Heart left ventricle (tissue), 16 donors: Measurements from ENCODE around the gene ZFAND2B. TPM values are rescaled to one million over a fixed set of nuclear protein-coding genes. Genes with fewer than 3 reads are reported as not detected.

Experiments used
- ATAC-seq, 4 donors: fragments of 200-7000 bp; cut with Tn5 transposase; one replicate each; pipeline ENCODE4 v1.9.1; 2020 to 2022; ENCODE audit warnings: moderate library complexity in 4 of 4, mild to moderate bottlenecking in 3 of 4, moderate number of reproducible peaks in 1 of 4
- DNase-seq, 5 donors: peaks; one replicate each; pipeline ENCODE4 v3.0.0-alpha.2; 2020
- H3K27ac ChIP-seq, 12 donors: fragments of 200-600 bp; sonication (generic) in 4 of 12; one replicate each; pipeline versions ENCODE4 v1.5.0 to v1.8.0; 2016 to 2022; ENCODE audit warnings: mild to moderate bottlenecking in 2 of 12
- H3K27me3 ChIP-seq, 9 donors: fragments of 200-600 bp; sonication (generic) in 2 of 9; one replicate each; pipeline versions ENCODE4 v1.5.1 to v1.8.0; 2016 to 2022; ENCODE audit warnings: mild to moderate bottlenecking in 3 of 9
- H3K36me3 ChIP-seq, 9 donors: fragments of 200-600 bp; sonication (generic) in 2 of 9; one replicate each; pipeline versions ENCODE4 v1.5.0 to v1.8.0; 2018 to 2022; ENCODE audit warnings: mild to moderate bottlenecking in 2 of 9
- H3K4me1 ChIP-seq, 12 donors: fragments of 200-600 bp; sonication (generic) in 4 of 12; one replicate each; pipeline versions ENCODE4 v1.5.0 to v1.8.0; 2016 to 2022; ENCODE audit warnings: mild to moderate bottlenecking in 3 of 12
- H3K4me3 ChIP-seq, 12 donors: fragments of 200-600 bp; sonication (generic) in 4 of 12; one replicate each; pipeline versions ENCODE4 v1.5.0 to v1.8.0; 2017 to 2022; ENCODE audit warnings: mild to moderate bottlenecking in 9 of 12, moderate library complexity in 4 of 12
- H3K9me3 ChIP-seq, 12 donors: fragments of 200-600 bp; sonication (generic) in 4 of 12; one replicate each; pipeline versions ENCODE4 v1.5.0 to v1.8.0; 2016 to 2022; ENCODE audit warnings: mild to moderate bottlenecking in 1 of 12
- CTCF ChIP-seq, 12 donors: fragments of 200-600 bp; sonication (generic) in 4 of 12; IDR thresholded peaks; one replicate each; pipeline versions ENCODE4 v1.5.0 to v1.8.0; 2018 to 2022; ENCODE audit warnings: antibody characterized with exemption in 12 of 12, mild to moderate bottlenecking in 5 of 12
- POLR2A ChIP-seq, 2 donors: fragments of 450-650 bp; IDR thresholded peaks; one replicate each; pipeline ENCODE4 v1.6.1; 2017; ENCODE audit warnings: antibody characterized with exemption in 2 of 2, mild to moderate bottlenecking in 2 of 2, moderate library complexity in 2 of 2
- WGBS, 4 donors: extraction: QIAGEN DNeasy Blood & Tissue Kit in 2 of 4; methylation state at CpG; one replicate each; pipeline versions ENCODE4 v1.1.5 to v1.1.7; 2013 to 2018; 5-methylcytosine and 5-hydroxymethylcytosine counted together
- intact Hi-C, 10 donors: fragments of 100-400 bp; cut with DNase I; formaldehyde crosslinking; loops; one replicate each; pipeline versions ENCODE4 v1.11.1 to v1.14.2; 2022
- polyA plus RNA-seq, 2 donors: library from polyadenylated mRNA; stranded (reverse); fragments of 200-250 nt; gene quantifications; one replicate each; pipeline ENCODE4 v1.2.3, GENCODE V29; 2013
- total RNA-seq, 9 donors: library from RNA; depleted of rRNA in 2 of 9; stranded (reverse); fragments of >200 nt in 2 of 9; fragmentation: NEBNext Ultra II Directional in 3 of 9; extraction: Animal tissue kit (Norgen Biotek cat#: 25700) in 3 of 9; gene quantifications; one replicate each; pipeline versions ENCODE4 v1.1.0 to v1.2.4, GENCODE V29; 2016 to 2023
- donor health status: ischemic (EF 13 %, LVEDD 7.1; RV severe dilation, severe dysfunction).
- donor health status: healthy with polysubstance abuse.
- donor health status: DM: no; HTN: yes; CAD: no.
- donor health status: DM: no; HTN: no; CAD: no.
- donor health status: ischemic (EF 25% LVEDD 6.9; RV normal size, moderate dysfunction).
- donor health status: ischemic (EF 25% LVEDD 5.7; RV mildly dilated, moderate dysfunction).
- donor health status: healthy.
- donor health status: DM: yes; HTN: yes; CAD: no.
- donor health status: ischemic (EF 35%, LVEDD 5.7; RV mildly dilated, moderate dysfunction).
- donor health status: nonischemic (EF 11% LVEDD 7.7; RV severe dilation, severe dysfunction).
- donor health status: DM: yes; HTN: yes; CAD: no.
- donor health status: PGD.
- donor health status: ischemic (EF 29% LVEDD 5.4; RV normal size, mild dysfunction).
- donor health status: nonischemic (EF 23%, LVEDD 6.1; RV moderate dilation, normal function).

The ZFAND2B gene
- total and polyA plus RNA-seq, 11 donors, result 13.9 to 35.7 (median 23.5) TPM

GRCh38 chr2:219221957-219222518 is 15.5 kb downstream of the ZFAND2B start:
- Histone ChIP-seq H3K27ac (no peak overlapping the region), H3K4me3 (no peak overlapping the region), H3K4me1 (peaks cover 6 to 39% (median 27%) of the 10 kb centered on the region in 12 donors), H3K36me3 (peaks cover 5 to 76% (median 71%) of the 10 kb centered on the region in 9 donors), H3K27me3 (no peaks in the 10 kb centered on the region), H3K9me3 (no peaks in the 10 kb centered on the region)
- intact Hi-C loops, result loop anchor here in 1 of 10 donors (10.0 kb wide), 1 partner anchor 47 kb away; the partner anchor contains the start of genes CNPPD1, RETREG2 and SLC23A3
- TF ChIP-seq CTCF (IDR thresholded peaks at IDR 0.05) (no peak), POLR2A (IDR thresholded peaks at IDR 0.05) (no peak)
- WGBS, 4 donors, result 94 to 95% (median 95%) methylated on average over 16 of the region's 16 CpGs
- no peak for ATAC-seq
- DNase-seq, result no peak

GRCh38 chr2:219223831-219224610 is 17.4 kb downstream of the ZFAND2B start:
- no peak for DNase-seq
- TF ChIP-seq POLR2A (IDR thresholded peaks at IDR 0.05) (no peak), CTCF (IDR thresholded peaks at IDR 0.05) (no peak)
- H3K4me3 ChIP-seq, result no peak overlapping the region
- WGBS, 4 donors, result 90 to 94% (median 92%) methylated on average over 24 to 31 of the region's 31 CpGs
- H3K36me3 ChIP-seq, result peaks cover 5 to 83% (median 73%) of the 10 kb centered on the region in 9 donors
- no peak overlapping the region for H3K27ac ChIP-seq
- no peaks in the 10 kb centered on the region for H3K9me3 ChIP-seq
- intact Hi-C loops, result loop anchor here in 1 of 10 donors (10.0 kb wide), 1 partner anchor 49 kb away; the partner anchor contains the start of genes CNPPD1, RETREG2 and SLC23A3
- H3K4me1 ChIP-seq, result peaks cover 9 to 43% (median 27%) of the 10 kb centered on the region in 12 donors
- no peak for ATAC-seq
- H3K27me3 ChIP-seq, result no peaks in the 10 kb centered on the region

- 82 to 90% (median 87%) methylated on average over 3 of the region's 3 CpGs for WGBS, 4 donors
- ATAC-seq (no peak), DNase-seq (no peak)
- Histone ChIP-seq H3K27me3 (no peaks in the 10 kb centered on the region), H3K9me3 (no peaks in the 10 kb centered on the region), H3K4me1 (peaks cover 3 to 37% (median 18%) of the 10 kb centered on the region in 12 donors), H3K36me3 (peaks cover 5 to 74% (median 69%) of the 10 kb centered on the region in 9 donors), H3K4me3 (no peak overlapping the region), H3K27ac (peak overlapping the region in 1 of 12 donors; percentile 32)
- intact Hi-C loops, result loop anchor here in 2 of 10 donors (5.0 to 10.0 kb wide), 2 partner anchors 51 to 72 kb away; partner anchors contain the start of genes CNPPD1 (in 1 of the 2), RETREG2 (in 1 of the 2) and SLC23A3 (in 1 of the 2)
- TF ChIP-seq CTCF (IDR thresholded peaks at IDR 0.05) (no peak), POLR2A (IDR thresholded peaks at IDR 0.05) (no peak)
Observed at GRCh38 chr2:219225350-219225749, 18.8 kb downstream of the ZFAND2B start.
